NCI-H345 treated with DMSO at 0.1 percent for 48 hours (cell line): ENCODE results near the gene NUDT16L1.

ENCODE experiments used
- DNase-seq: peaks from one replicate; lab custom pipeline; 2025; ENCODE audit not compliant: unreplicated experiment; lab: John Stamatoyannopoulos, UW

The NUDT16L1 gene

GRCh38 chr16:4663777-4664465, 29.4 kb upstream of the NUDT16L1 start:
- DNase-seq = no peak

- peak; percentile 40 for DNase-seq
These were observed 28.6 kb upstream of the NUDT16L1 start for GRCh38 chr16:4664538-4665418.

- no peak for DNase-seq
These were observed 26.7 kb upstream of the NUDT16L1 start for GRCh38 chr16:4666537-4667202.

- DNase-seq = no peak
These were observed 26.0 kb upstream of the NUDT16L1 start for GRCh38 chr16:4667203-4667963.

- DNase-seq = no peak
These were observed 24.9 kb upstream of the NUDT16L1 start for GRCh38 chr16:4668313-4668960.

- no peak for DNase-seq
These were observed 19.8 kb upstream of the NUDT16L1 start for GRCh38 chr16:4673387-4674046.

GRCh38 chr16:4674926-4675530, 18.3 kb upstream of the NUDT16L1 start:
- no peak for DNase-seq

GRCh38 chr16:4675864-4676786, 17.2 kb upstream of the NUDT16L1 start:
- no peak for DNase-seq

- DNase-seq = no peak
These were observed 16.5 kb upstream of the NUDT16L1 start for GRCh38 chr16:4676831-4677230.

- DNase-seq = no peak
These were observed 16.0 kb upstream of the NUDT16L1 start for GRCh38 chr16:4677390-4677789.

GRCh38 chr16:4677994-4678393, 15.4 kb upstream of the NUDT16L1 start:
- DNase-seq = no peak

GRCh38 chr16:4678596-4678995, 14.8 kb upstream of the NUDT16L1 start:
- no peak for DNase-seq

- DNase-seq = peak; percentile 78
These were observed 14.1 kb upstream of the NUDT16L1 start for GRCh38 chr16:4679156-4679849.

GRCh38 chr16:4679850-4680636, 13.3 kb upstream of the NUDT16L1 start:
- DNase-seq = no peak

- DNase-seq = no peak
These were observed 12.5 kb upstream of the NUDT16L1 start for GRCh38 chr16:4680673-4681470.

- DNase-seq = no peak
These were observed 11.8 kb upstream of the NUDT16L1 start for GRCh38 chr16:4681471-4682083.
